Mucosa of rectum (tissue), 2 donors: ENCODE measurements around the gene ORC6.

ENCODE experiments used
- H3K27ac ChIP-seq, 2 donors: one replicate each; pipeline ENCODE4 v1.7.0; 2013; ENCODE audit warnings: inconsistent platforms in 2 of 2, low read depth in 2 of 2, low read length in 2 of 2
- H3K27me3 ChIP-seq, 2 donors: one replicate each; pipeline ENCODE4 v1.7.0; 2013; ENCODE audit warnings: low read length in 2 of 2; ENCODE audit not compliant: control insufficient read depth in 2 of 2, insufficient read depth in 2 of 2
- H3K36me3 ChIP-seq, 2 donors: one replicate each; pipeline ENCODE4 v1.7.0; 2013; ENCODE audit warnings: low read length in 2 of 2; ENCODE audit not compliant: control insufficient read depth in 2 of 2, insufficient read depth in 2 of 2
- H3K4me1 ChIP-seq, 2 donors: one replicate each; pipeline ENCODE4 v1.7.0; 2013; ENCODE audit warnings: low read length in 2 of 2, mild to moderate bottlenecking in 1 of 2; ENCODE audit not compliant: control insufficient read depth in 2 of 2, insufficient read depth in 2 of 2
- H3K4me3 ChIP-seq, 2 donors: one replicate each; pipeline ENCODE4 v1.7.0; 2013; ENCODE audit warnings: low read length in 2 of 2
- H3K9ac ChIP-seq, 2 donors: one replicate each; pipeline ENCODE4 v1.7.0; 2013; ENCODE audit warnings: low read length in 2 of 2, low read depth in 1 of 2, mild to moderate bottlenecking in 1 of 2
- H3K9me3 ChIP-seq, 2 donors: one replicate each; pipeline ENCODE4 v1.7.0; 2013; ENCODE audit warnings: low read length in 2 of 2; ENCODE audit not compliant: control insufficient read depth in 2 of 2
- donor health status: healthy.
- donor health status: Normal muscosa, but diverticular disease.

The ORC6 gene

DNA sequence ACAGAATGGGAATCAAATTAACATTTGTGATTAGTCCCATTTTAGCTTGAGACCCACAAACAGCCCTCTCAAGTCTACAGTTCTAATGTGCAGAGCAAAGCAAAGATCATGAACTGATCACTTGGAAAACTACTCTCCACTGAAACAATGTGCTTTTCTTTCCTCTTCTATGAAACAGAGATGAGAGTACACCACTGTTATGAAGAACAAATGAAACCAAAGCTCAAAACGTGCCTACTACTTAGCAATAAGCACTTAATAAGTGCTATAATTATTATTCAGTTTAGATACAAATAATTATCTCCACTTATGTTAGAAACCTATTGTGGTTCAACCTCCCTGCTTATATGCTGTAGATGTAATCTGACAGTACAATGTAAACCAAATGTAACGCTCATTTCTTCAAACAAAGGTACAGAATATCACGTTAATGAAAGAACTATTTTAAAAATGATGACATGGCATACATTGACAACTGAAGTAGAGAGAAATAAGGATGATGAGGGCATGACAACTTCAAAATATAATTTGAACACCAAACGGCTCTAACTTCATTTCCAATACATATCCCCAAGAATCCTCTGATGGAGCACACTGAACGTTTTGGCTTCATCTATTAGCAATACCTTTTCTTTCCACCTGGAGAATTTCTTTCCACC is 2.5 kb upstream of the ORC6 start:
- Histone ChIP-seq H3K27ac (no peak overlapping the region), H3K36me3 (peaks cover 0 to 4% of the 10 kb centered on the region in 2 donors), H3K27me3 (no peaks in the 10 kb centered on the region), H3K4me3 (peak overlapping the region in 1 of 2 donors; percentile 99), H3K9ac (no peak overlapping the region), H3K4me1 (peaks cover 26% of the 10 kb centered on the region in 2 donors), H3K9me3 (no peaks in the 10 kb centered on the region)

DNA sequence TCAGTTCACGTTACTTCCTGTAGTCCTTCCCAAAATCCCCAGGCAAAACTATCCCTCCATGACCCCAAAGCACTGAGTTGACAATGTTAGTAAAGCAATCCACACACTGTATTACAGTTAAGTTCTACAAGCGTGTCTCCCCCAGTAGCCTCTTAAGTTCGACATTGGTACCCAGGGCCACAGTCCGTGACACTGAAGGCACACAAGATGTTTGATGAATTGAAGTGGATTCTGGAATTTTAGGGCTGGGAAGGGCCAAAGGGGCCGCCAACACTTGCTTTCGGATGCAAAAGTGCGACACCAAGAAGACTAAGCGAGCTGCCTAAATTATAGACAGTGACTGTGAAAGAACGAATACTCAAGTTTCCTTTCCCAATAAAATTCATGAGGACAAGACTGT is 2.0 kb upstream of the ORC6 start:
- H3K27me3 ChIP-seq, result no peaks in the 10 kb centered on the region
- peaks cover 0 to 3% of the 10 kb centered on the region in 2 donors for H3K36me3 ChIP-seq
- peak overlapping the region in 1 of 2 donors; percentile 99 for H3K27ac ChIP-seq
- H3K9ac ChIP-seq, result peak overlapping the region; percentile 43 to 75
- no peaks in the 10 kb centered on the region for H3K9me3 ChIP-seq
- H3K4me3 ChIP-seq, result peak overlapping the region; percentile 99
- peaks cover 26% of the 10 kb centered on the region in 2 donors for H3K4me1 ChIP-seq

DNA sequence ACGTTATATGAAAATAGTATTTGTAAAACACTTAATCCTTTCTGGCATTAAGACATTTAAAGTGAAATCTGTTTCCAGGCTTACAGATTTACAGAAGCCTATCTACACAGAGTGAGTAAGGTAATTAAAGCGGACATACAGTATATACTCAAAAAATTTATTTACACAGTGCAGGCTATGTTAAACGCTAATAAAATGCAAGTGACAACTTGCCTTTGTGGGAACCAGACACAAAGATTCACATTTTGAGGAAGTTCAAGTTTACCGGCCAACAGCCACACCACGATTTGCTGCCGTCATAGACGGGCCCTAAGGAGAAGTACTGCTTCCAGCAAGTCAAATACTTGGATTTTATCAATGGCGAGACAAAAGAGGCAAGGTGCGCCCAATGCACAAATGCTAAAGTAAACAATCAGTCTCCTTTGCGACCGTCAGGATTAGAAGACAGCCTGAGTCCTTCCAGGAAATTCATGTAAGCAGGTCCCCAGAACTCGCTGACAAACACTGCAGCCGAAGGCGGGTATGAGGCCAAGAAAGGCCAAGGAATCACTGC is 1.3 kb upstream of the ORC6 start:
- Histone ChIP-seq H3K27ac (peak overlapping the region; percentile 98 to 99), H3K4me3 (peak overlapping the region; percentile 99), H3K9ac (peak overlapping the region; percentile 75 to 91), H3K9me3 (no peaks in the 10 kb centered on the region), H3K4me1 (peaks cover 26% of the 10 kb centered on the region in 2 donors), H3K36me3 (no peaks in the 10 kb centered on the region), H3K27me3 (no peaks in the 10 kb centered on the region)

DNA sequence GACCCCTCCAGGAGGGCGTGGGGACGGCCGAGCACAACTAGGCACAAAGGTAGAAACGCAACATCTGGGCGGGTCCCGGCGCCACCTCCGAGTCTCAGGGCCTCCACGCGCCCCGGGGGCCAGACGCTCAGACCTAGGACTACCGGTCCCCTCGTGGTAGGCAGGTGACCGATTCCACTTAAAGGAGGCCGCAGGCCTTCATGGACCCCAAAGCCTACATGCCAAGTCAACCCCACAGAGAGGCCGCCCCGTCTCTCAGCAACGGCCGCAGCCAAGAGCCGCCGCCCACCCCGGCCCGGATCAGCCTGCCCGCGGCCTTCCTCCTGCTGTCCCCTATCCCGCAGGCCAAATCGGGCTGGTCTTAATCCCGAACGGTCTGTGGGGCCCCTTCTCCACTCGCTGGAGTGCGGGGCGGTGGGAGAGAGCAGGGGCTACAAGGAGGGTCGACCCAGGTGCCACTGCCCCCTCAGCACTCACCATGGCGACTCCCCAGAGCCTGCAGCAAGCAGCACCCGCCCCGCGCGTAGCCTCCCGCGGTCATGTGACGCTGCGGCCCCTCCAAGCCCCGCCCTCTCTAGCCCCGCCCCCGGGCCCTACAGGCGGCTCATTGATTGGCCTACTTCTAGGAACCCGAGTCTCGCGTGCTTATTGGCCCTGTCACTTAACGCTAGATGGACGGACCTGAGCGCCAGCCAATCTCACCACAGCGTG is 650 bp upstream of the ORC6 start, which contains the start of gene VPS35:
TSS of gene VPS35 (minus strand) at position 525 of the 711 bp plus-strand sequence. CDS start at position 480, 45 bp downstream.
- Histone ChIP-seq H3K36me3 (no peaks in the 10 kb centered on the region), H3K4me1 (peaks cover 26% of the 10 kb centered on the region in 2 donors), H3K4me3 (peak within 1 kb of the TSS; percentile 99), H3K9me3 (no peaks in the 10 kb centered on the region), H3K27me3 (no peaks in the 10 kb centered on the region), H3K9ac (peak within 1 kb of the TSS; percentile 84 to 97), H3K27ac (peak within 1 kb of the TSS; percentile 98 to 99)

DNA sequence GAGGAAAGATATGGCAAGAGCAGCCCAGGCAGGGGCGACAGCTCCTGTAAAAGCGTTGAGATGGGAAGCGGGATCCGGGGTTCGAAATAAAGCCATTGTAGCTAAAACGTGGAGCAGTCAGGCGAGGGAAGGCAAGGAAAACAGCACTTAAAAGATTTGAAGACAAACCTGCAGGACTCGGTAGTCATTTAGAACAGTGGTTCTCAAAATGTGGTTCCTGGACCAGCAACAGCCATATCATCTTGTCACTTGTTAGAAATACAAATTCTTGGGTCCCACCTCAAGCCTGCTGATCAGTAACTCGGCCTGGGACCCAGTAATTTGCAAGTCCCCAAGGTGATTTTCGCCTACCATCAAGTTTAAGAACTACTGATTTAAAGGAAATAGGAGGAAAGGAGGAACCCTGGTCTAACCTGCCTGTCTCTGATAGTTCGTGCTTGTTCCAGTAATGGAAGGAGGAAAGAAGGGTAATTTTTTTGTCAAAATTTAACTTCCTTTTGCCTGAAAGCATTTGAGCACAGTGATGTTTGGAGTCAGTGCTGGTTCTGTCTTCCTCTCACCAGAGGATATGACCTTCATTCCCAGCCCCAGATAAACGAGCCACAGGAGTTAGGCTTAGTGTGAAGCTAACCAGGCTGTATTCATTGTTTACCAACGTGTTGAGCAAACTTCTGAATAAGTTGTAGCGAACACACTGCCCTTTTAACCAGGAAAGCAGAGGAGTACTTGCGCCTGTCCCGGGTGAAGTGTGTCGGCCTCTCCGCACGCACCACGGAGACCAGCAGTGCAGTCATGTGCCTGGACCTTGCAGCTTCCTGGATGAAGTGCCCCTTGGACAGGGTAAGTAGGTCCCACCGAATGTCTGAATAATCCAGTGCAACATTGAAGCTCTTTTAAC is 1.1 kb downstream of the ORC6 start:
- Histone ChIP-seq H3K4me3 (peak overlapping the region; percentile 99), H3K36me3 (no peaks in the 10 kb centered on the region)

DNA sequence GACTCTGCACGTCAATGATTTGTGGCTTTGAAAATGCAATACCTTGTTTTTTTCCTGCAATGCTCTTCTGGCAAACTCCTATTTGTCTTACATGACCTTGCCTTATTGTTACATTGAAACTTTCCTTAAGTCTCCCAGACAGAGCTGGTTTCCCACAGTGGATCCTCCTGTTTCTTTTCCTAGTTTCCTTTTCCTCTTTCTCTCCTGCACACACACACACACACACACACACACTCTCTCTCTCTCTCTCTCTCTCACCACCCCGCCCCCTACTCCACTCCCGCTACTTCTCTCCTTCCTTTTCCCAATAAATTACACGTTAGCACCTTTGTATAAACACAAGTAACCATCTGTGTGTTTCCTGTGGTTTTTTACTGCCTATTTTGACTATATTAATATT is 2.3 kb downstream of the ORC6 start:
- Histone ChIP-seq H3K36me3 (no peaks in the 10 kb centered on the region), H3K4me3 (no peak overlapping the region), H3K27ac (no peak overlapping the region), H3K9me3 (no peaks in the 10 kb centered on the region), H3K9ac (no peak overlapping the region), H3K27me3 (no peaks in the 10 kb centered on the region), H3K4me1 (peaks cover 23 to 26% of the 10 kb centered on the region in 2 donors)

More for the DNA sequence above, 1.1 kb downstream of the ORC6 start:
- Histone ChIP-seq H3K27me3 (no peaks in the 10 kb centered on the region), H3K9me3 (no peaks in the 10 kb centered on the region), H3K4me1 (peaks cover 26% of the 10 kb centered on the region in 2 donors), H3K27ac (peak overlapping the region; percentile 98 to 99), H3K9ac (peak overlapping the region; percentile 5 to 84)

DNA sequence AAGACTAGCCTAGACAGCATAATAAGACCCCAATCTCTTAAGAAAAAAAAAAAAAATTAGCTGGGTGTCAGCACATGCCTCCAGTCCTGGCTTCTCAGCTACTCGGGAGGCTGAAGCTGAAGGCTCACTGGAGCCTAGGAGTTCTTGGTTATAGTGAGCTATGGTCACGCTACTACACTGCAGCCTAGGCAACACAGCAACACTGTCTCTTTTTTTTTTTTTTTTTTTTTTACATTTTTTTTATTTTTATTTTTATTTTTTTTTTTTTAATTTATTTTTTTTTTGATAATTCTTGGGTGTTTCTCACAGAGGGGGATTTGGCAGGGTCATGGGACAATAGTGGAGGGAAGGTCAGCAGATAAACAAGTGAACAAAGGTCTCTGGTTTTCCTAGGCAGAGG is 4.1 kb downstream of the ORC6 start:
- no peak overlapping the region for H3K9ac ChIP-seq
- H3K4me1 ChIP-seq, result peaks cover 11 to 15% of the 10 kb centered on the region in 2 donors
- H3K4me3 ChIP-seq, result no peak overlapping the region
- H3K36me3 ChIP-seq, result no peaks in the 10 kb centered on the region
- no peak overlapping the region for H3K27ac ChIP-seq
- H3K9me3 ChIP-seq, result no peaks in the 10 kb centered on the region
- H3K27me3 ChIP-seq, result no peaks in the 10 kb centered on the region

DNA sequence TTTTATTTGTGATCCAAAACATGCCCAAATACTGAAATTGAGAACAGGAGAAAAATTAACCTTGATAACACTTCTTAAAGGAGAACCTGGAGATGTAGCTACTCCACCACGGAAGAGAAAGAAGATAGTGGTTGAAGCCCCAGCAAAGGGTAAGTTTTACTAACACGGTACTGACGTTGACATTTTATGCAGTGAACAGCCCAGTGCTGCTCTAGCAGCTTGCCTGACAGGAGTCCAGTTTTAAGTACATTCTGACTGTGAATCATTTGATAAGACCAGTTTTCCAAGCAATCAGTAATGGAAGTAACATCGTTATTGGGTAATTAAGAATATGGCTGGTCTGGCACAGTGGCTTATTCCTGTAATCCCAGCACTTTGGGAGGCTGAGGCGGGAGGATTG is 6.5 kb downstream of the ORC6 start:
- H3K27ac ChIP-seq, result no peak overlapping the region

DNA sequence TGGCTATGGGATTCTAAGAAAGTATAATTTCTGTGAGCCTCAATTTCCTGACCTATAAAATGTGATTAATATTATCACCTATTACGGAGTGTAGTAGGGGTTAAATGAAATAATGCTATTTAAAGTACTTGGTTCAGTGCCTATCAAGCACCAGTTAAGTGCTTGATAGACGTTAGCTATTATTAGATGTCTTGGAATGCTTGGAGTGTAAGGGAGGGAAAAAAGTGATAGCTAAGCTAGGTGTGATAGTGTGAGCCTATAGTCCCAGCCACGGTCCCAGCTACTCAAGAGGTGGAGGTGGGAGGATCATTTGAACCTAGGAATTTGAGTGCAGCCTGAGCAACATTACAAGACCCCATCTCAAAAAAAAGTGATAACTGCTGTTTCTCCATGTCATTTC is 7.5 kb downstream of the ORC6 start:
- H3K9ac ChIP-seq, result no peak overlapping the region
- H3K36me3 ChIP-seq, result no peaks in the 10 kb centered on the region
- H3K27me3 ChIP-seq, result no peaks in the 10 kb centered on the region
- H3K4me3 ChIP-seq, result no peak overlapping the region
- no peak overlapping the region for H3K27ac ChIP-seq
- no peaks in the 10 kb centered on the region for H3K9me3 ChIP-seq
- H3K4me1 ChIP-seq, result no peaks in the 10 kb centered on the region

More for the DNA sequence above, 6.5 kb downstream of the ORC6 start:
- Histone ChIP-seq H3K27me3 (no peaks in the 10 kb centered on the region), H3K4me3 (no peak overlapping the region), H3K4me1 (peaks cover under 1 to 5% of the 10 kb centered on the region in 2 donors), H3K9me3 (no peaks in the 10 kb centered on the region), H3K36me3 (no peaks in the 10 kb centered on the region), H3K9ac (no peak overlapping the region)
